Epithelial cell of proximal tubule (primary cell): Measurements from ENCODE around the gene F13A1. TPM values are rescaled to one million over a fixed set of nuclear protein-coding genes. Genes with fewer than 3 reads are reported as not detected.
A peak's percentile ranks its signal among the peaks of the same experiment; 100 is the strongest.

Experiments
- DNase-seq: peaks from one replicate; pipeline ENCODE4 v3.0.0-alpha.2; 2011; ENCODE audit warnings: low read depth
- H3K4me3 ChIP-seq: 2 replicates; pipeline ENCODE4 v1.5.1; 2011; ENCODE audit warnings: low read depth, mild to moderate bottlenecking, low read length
- CTCF ChIP-seq: conservative IDR thresholded peaks from 2 replicates; pipeline ENCODE4 v1.5.1; 2012; ENCODE audit warnings: low read depth, mild to moderate bottlenecking, low read length
- total RNA-seq: library from RNA; depleted of rRNA; stranded (reverse); fragments of >200 nt; gene quantifications from 2 replicates; pipeline ENCODE4 v1.2.3, GENCODE V29; 2015

The F13A1 gene
- total RNA-seq, 1 donor from 2014 or later = 5.4 TPM

- no peak overlapping the region for H3K4me3 ChIP-seq
- no peak for TF ChIP-seq CTCF
- no peak for DNase-seq
These were observed 85.5 kb downstream of the F13A1 start for GRCh38 chr6:6234963-6235362.

- no peak for TF ChIP-seq CTCF
- DNase-seq = no peak
- H3K4me3 ChIP-seq = no peak overlapping the region
These were observed 90.2 kb downstream of the F13A1 start for GRCh38 chr6:6230286-6230685.

- TF ChIP-seq CTCF = no peak
- DNase-seq = no peak
- no peak overlapping the region for H3K4me3 ChIP-seq
These were observed 92.6 kb downstream of the F13A1 start for GRCh38 chr6:6227896-6228295.

- no peak for TF ChIP-seq CTCF
- no peak for DNase-seq
These were observed 94.5 kb downstream of the F13A1 start for GRCh38 chr6:6225885-6226529.

GRCh38 chr6:6224933-6225486 is 95.5 kb downstream of the F13A1 start:
- no peak for DNase-seq
- TF ChIP-seq CTCF = no peak
- H3K4me3 ChIP-seq = no peak overlapping the region

More at GRCh38 chr6:6225885-6226529, 94.5 kb downstream of the F13A1 start:
- H3K4me3 ChIP-seq = no peak overlapping the region

- peak; percentile 60 for TF ChIP-seq CTCF
- no peak for DNase-seq
- H3K4me3 ChIP-seq = no peak overlapping the region
These were observed 98.5 kb downstream of the F13A1 start for GRCh38 chr6:6221787-6222535.
